H1 (cell line): ENCODE measurements around the gene TCEANC2. TPM values are rescaled to one million over a fixed set of nuclear protein-coding genes. Genes with fewer than 3 reads are reported as not detected.

Experiments used
- CTCF ChIA-PET: fragments of 300-600 bp; sonication (Branson Sonifier 250); formaldehyde crosslinking; loops from one replicate; lab custom pipeline; 2021; ENCODE audit not compliant: partially characterized antibody; lab: Charles Lee
- POLR2A ChIA-PET: fragments of 300-600 bp; sonication (Branson Sonifier 250); formaldehyde crosslinking; loops from one replicate; lab custom pipeline; 2021; ENCODE audit warnings: inconsistent platforms; ENCODE audit not compliant: partially characterized antibody; lab: Charles Lee
- DNase-seq, 2 experiments: peaks; one replicate each; pipeline versions ENCODE4 v3.0.0 to v3.0.0-alpha.2; 2010 to 2022; ENCODE audit warnings: low spot score in 2 of 2, low read depth in 1 of 2, mixed read lengths in 1 of 2
- FAIRE-seq: peaks from 2 replicates; lab custom pipeline; 2011; peaks lifted over from hg19 to GRCh38; lab: Jason Lieb, UNC
- H2AFZ ChIP-seq: 2 replicates; pipeline ENCODE4 v1.8.1; 2012; ENCODE audit warnings: low read length, inconsistent platforms
- H2AK5ac ChIP-seq: 2 replicates; pipeline ENCODE4 v1.6.1; 2013; ENCODE audit warnings: low read depth, low read length
- H2BK120ac ChIP-seq: replicated peaks from 2 replicates; pipeline ENCODE3; 2013; ENCODE audit warnings: low read depth, low read length, inconsistent platforms
- H2BK12ac ChIP-seq: 2 replicates; pipeline ENCODE4 v1.6.1; 2013; ENCODE audit warnings: low read depth, low read length
- H2BK15ac ChIP-seq: 2 replicates; pipeline ENCODE4 v1.6.1; 2013; ENCODE audit warnings: low read length
- H2BK20ac ChIP-seq: 2 replicates; pipeline ENCODE4 v1.6.1; 2013; ENCODE audit warnings: low read length
- H2BK5ac ChIP-seq: 2 replicates; pipeline ENCODE4 v1.6.1; 2013; ENCODE audit warnings: low read depth, low read length
- H3K14ac ChIP-seq: 2 replicates; pipeline ENCODE4 v1.6.1; 2013; ENCODE audit warnings: inconsistent platforms; ENCODE audit not compliant: insufficient read length
- H3K18ac ChIP-seq: 2 replicates; pipeline ENCODE4 v1.6.1; 2013; ENCODE audit warnings: low read length; ENCODE audit errors: extremely low read depth
- H3K23ac ChIP-seq: 2 replicates; pipeline ENCODE4 v1.6.1; 2013; ENCODE audit warnings: inconsistent platforms; ENCODE audit not compliant: insufficient read length
- H3K23me2 ChIP-seq: 2 replicates; pipeline ENCODE4 v1.6.1; 2013; ENCODE audit warnings: low read depth, low read length
- H3K27ac ChIP-seq: 2 replicates; pipeline ENCODE4 v1.6.1; 2011; ENCODE audit warnings: low read depth, low read length, inconsistent platforms
- H3K27me3 ChIP-seq, 4 experiments: replicated peaks in 1 of 4; 1 replicate in 1 of 4; 2 replicates in 3 of 4; pipeline versions ENCODE4 v1.6.1 to v1.8.1; 2011 to 2013; ENCODE audit warnings: low read length in 3 of 4, mild to moderate bottlenecking in 3 of 4, inconsistent platforms in 2 of 4, mixed read lengths in 2 of 4, moderate library complexity in 1 of 4; ENCODE audit not compliant: control insufficient read depth in 3 of 4, insufficient read depth in 3 of 4; ENCODE audit errors: extremely low read depth in 1 of 4
- H3K36me3 ChIP-seq, 4 experiments: 2 replicates each; pipeline versions ENCODE4 v1.6.1 to v1.8.1; 2011 to 2013; ENCODE audit warnings: mild to moderate bottlenecking in 4 of 4, low read length in 3 of 4, moderate library complexity in 2 of 4, control low read depth in 1 of 4, inconsistent platforms in 1 of 4; ENCODE audit not compliant: insufficient read depth in 4 of 4, control insufficient read depth in 2 of 4
- H3K4ac ChIP-seq: replicated peaks from 2 replicates; pipeline ENCODE3; 2013; ENCODE audit warnings: low read length, low read depth, mixed read lengths, inconsistent platforms; ENCODE audit not compliant: insufficient read length
- H3K4me1 ChIP-seq, 4 experiments: replicated peaks in 1 of 4; 1 replicate in 1 of 4; 2 replicates in 3 of 4; pipeline versions ENCODE4 v1.6.1 to v1.8.1; 2011 to 2013; ENCODE audit warnings: low read length in 3 of 4, inconsistent platforms in 2 of 4, mixed read lengths in 1 of 4; ENCODE audit not compliant: insufficient read depth in 4 of 4, control insufficient read depth in 3 of 4
- H3K4me2 ChIP-seq, 2 experiments: 2 replicates each; pipeline versions ENCODE4 v1.6.1 to v1.8.1; 2011 to 2013; ENCODE audit warnings: low read depth in 2 of 2, low read length in 2 of 2, control low read depth in 1 of 2, inconsistent platforms in 1 of 2, mild to moderate bottlenecking in 1 of 2; ENCODE audit not compliant: insufficient read depth in 1 of 2
- H3K4me3 ChIP-seq, 4 experiments: fragments of 200-600, 300-600 bp in 1 of 4; sonication (generic), shearing (Covaris generic), sonication (Bioruptor Twin) in 1 of 4; 2 replicates each; pipeline versions ENCODE4 v1.5.1 to v1.8.1; 2011 to 2016; ENCODE audit warnings: low read length in 4 of 4, low read depth in 3 of 4, control low read depth in 2 of 4, inconsistent platforms in 2 of 4, mild to moderate bottlenecking in 2 of 4, mixed read lengths in 1 of 4, moderate library complexity in 1 of 4; ENCODE audit not compliant: insufficient read depth in 2 of 4; ENCODE audit errors: extremely low read depth in 1 of 4
- H3K56ac ChIP-seq: replicated peaks from 2 replicates; pipeline ENCODE3; 2013; ENCODE audit warnings: low read depth, mild to moderate bottlenecking, mixed read lengths, low read length, inconsistent platforms; ENCODE audit not compliant: insufficient read length
- H3K79me1 ChIP-seq: 2 replicates; pipeline ENCODE4 v1.6.1; 2013; ENCODE audit warnings: low read depth, low read length, control low read depth
- H3K79me2 ChIP-seq, 2 experiments: 2 replicates each; pipeline versions ENCODE4 v1.6.1 to v1.8.1; 2012 to 2013; ENCODE audit warnings: low read length in 2 of 2, mild to moderate bottlenecking in 2 of 2, inconsistent platforms in 1 of 2; ENCODE audit not compliant: insufficient read depth in 2 of 2, control insufficient read depth in 1 of 2
- H3K9ac ChIP-seq, 4 experiments: replicated peaks in 1 of 4; 1 replicate in 1 of 4; 2 replicates in 3 of 4; pipeline versions ENCODE4 v1.6.1 to v1.8.1; 2011 to 2013; ENCODE audit warnings: low read depth in 3 of 4, low read length in 3 of 4, control low read depth in 2 of 4, mild to moderate bottlenecking in 2 of 4, moderate library complexity in 2 of 4, inconsistent platforms in 1 of 4; ENCODE audit errors: extremely low read depth in 1 of 4
- H3K9me3 ChIP-seq, 2 experiments: 2 replicates each; pipeline versions ENCODE4 v1.6.1 to v1.8.1; 2012 to 2013; ENCODE audit warnings: mild to moderate bottlenecking in 2 of 2, moderate library complexity in 2 of 2, control low read depth in 1 of 2, inconsistent platforms in 1 of 2, low read depth in 1 of 2, low read length in 1 of 2, mixed read lengths in 1 of 2; ENCODE audit not compliant: insufficient read depth in 2 of 2
- H4K20me1 ChIP-seq, 2 experiments: replicated peaks in 1 of 2; 2 replicates each; pipeline versions ENCODE3 to v1.8.1; 2011 to 2013; ENCODE audit warnings: inconsistent platforms in 2 of 2, low read length in 2 of 2, mild to moderate bottlenecking in 1 of 2; ENCODE audit not compliant: insufficient read depth in 2 of 2, control insufficient read depth in 1 of 2
- H4K5ac ChIP-seq: 2 replicates; pipeline ENCODE4 v1.6.1; 2013; ENCODE audit warnings: low read length, low read depth, mixed read lengths, inconsistent platforms; ENCODE audit not compliant: insufficient read length
- H4K8ac ChIP-seq: 2 replicates; pipeline ENCODE4 v1.8.0; 2013; ENCODE audit warnings: mild to moderate bottlenecking, moderate library complexity, low read length, inconsistent platforms; ENCODE audit not compliant: insufficient read depth; ENCODE audit errors: extremely low read depth
- H4K91ac ChIP-seq: replicated peaks from 2 replicates; pipeline ENCODE3; 2013; ENCODE audit warnings: low read length, mixed read lengths, inconsistent platforms; ENCODE audit not compliant: insufficient read length
- ASH2L ChIP-seq: fragments of 200-600, 300-600 bp; sonication (generic); IDR thresholded peaks from one replicate; pipeline ENCODE4 v1.7.1; 2017; ENCODE audit warnings: low read length
- JUN ChIP-seq: IDR thresholded peaks from 2 replicates; pipeline ENCODE4 v1.6.1; 2011; ENCODE audit warnings: low read depth, mild to moderate bottlenecking, improper control_type of control experiment, low read length
- KDM4A ChIP-seq: IDR thresholded peaks from one replicate; pipeline ENCODE4 v1.7.1; 2012; ENCODE audit warnings: low read depth, mild to moderate bottlenecking, moderate library complexity, low read length, inconsistent platforms; ENCODE audit not compliant: severe bottlenecking
- PHF8 ChIP-seq: fragments of 200-600 bp; sonication (generic); conservative IDR thresholded peaks from 2 replicates; pipeline ENCODE4 v1.7.1; 2012; ENCODE audit warnings: low read depth, mild to moderate bottlenecking, inconsistent platforms, low read length, moderate library complexity
- RFX5 ChIP-seq: IDR thresholded peaks from 2 replicates; pipeline ENCODE4 v1.6.1; 2011; ENCODE audit warnings: low read depth, low read length, improper control_type of control experiment, borderline replicate concordance
- SP1 ChIP-seq: IDR thresholded peaks from 2 replicates; pipeline ENCODE4 v1.6.1; 2011; ENCODE audit warnings: low read depth, low read length
- TBP ChIP-seq: IDR thresholded peaks from 2 replicates; pipeline ENCODE4 v1.6.1; 2011; ENCODE audit warnings: low read depth, low read length, improper control_type of control experiment
- WGBS, 2 experiments: shearing (Covaris generic) in 1 of 2; methylation state at CpG; one replicate each; pipeline versions ENCODE4 v1.1.6 to v1.1.7; 2013 to 2015; ENCODE audit warnings: low lambda C conversion rate in 2 of 2, mixed read lengths in 2 of 2, inconsistent platforms in 1 of 2, low coverage in 1 of 2, missing lambda C conversion rate in 1 of 2; ENCODE audit not compliant: insufficient replicate concordance in 2 of 2, insufficient coverage in 1 of 2, insufficient read length in 1 of 2; ENCODE audit errors: extremely low coverage in 1 of 2, missing lambda C conversion rate in 1 of 2; 5-methylcytosine and 5-hydroxymethylcytosine counted together
- polyA plus RNA-seq, 7 experiments: library from polyadenylated mRNA; depleted of rRNA in 3 of 7; stranded (reverse) in 5 of 7; unstranded in 2 of 7; fragments of >200 nt in 5 of 7; fragments of 200-250 nt in 2 of 7; gene quantifications; 1 replicate in 5 of 7; 2 replicates in 1 of 7; 4 replicates in 1 of 7; pipeline versions ENCODE4 v1.2.1 to v1.2.3, GENCODE V29; 2011 to 2013; ENCODE audit warnings: missing spikeins in 2 of 7, mixed read lengths in 2 of 7
- total RNA-seq: library from RNA; stranded (reverse); fragmentation: NEBNext Ultra II Directional; extraction: Animal tissue kit (Norgen Biotek cat#: 25700); gene quantifications from 2 replicates; pipeline ENCODE4 v1.2.1, GENCODE V29; 2021

TCEANC2 gene
- total and polyA plus RNA-seq, 2 of the 8 experiments (the other 6 are each of a cell fraction or from before 2014, with no cell fraction given) = 4.2 to 8.2 TPM

DNA sequence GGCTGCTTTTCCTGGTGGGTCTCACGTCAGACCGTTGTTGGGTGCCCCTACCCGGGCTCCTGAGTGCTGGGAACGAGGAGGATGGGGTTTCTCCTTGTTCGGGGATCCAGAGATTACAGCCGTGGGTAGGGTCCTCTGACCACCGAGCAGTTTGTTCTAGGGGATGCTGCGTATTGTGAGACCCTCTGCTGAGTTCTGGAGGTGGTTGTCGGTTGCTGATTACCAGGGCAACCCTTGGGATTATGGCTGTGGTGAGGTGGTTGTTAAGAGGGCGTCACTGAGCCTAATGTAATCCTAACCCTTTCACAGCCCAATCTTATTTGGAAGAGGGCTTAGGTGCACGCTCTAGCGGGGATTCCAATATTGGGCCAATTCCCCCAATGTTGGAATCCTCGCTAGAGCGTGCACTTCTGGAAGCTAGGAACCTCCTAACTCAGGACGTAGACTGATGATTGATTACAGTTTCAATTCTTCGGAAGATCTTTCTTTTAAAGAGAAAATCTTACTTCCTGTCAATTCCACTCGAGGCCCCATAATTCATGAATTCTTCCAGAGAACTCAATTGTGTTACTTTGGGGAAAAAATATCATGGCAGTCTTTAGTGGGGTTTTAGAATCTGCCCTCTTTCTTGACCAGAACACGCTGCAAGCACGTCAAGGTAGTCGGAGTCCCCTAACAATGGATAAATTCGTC is 483 bp downstream of the TCEANC2 start:
- Histone ChIP-seq H3K56ac (peak overlapping the region; percentile 81), H3K14ac (no peak overlapping the region), H3K4me2 (peak overlapping the region; percentile 75 to 79), H4K91ac (peak overlapping the region; percentile 40), H3K4me1 (peaks cover 0 to 5% (median 3%) of the 10 kb centered on the region in 4 experiments; a peak in 4 of 7 replicates), H2BK15ac (no peak overlapping the region), H4K8ac (peak overlapping the region; percentile 91; the same call in 1 of the 2 replicates), H3K23ac (no peak overlapping the region), H2BK5ac (peak overlapping the region; percentile 28; the same call in 1 of the 2 replicates), H2BK12ac (no peak overlapping the region; the same call in 1 of the 2 replicates), H4K20me1 (no peaks in the 10 kb centered on the region), H3K23me2 (no peaks in the 10 kb centered on the region), H2AK5ac (no peak overlapping the region), H3K9me3 (no peaks in the 10 kb centered on the region), H3K36me3 (no peaks in the 10 kb centered on the region), H3K4me3 (peak overlapping the region; percentile 72 to 96 (median 81))
- CTCF ChIA-PET = interaction anchor here (0.6 to 1.4 kb wide), 4 partner anchors 17 to 37 kb away, joined by 3 to 5 read pairs (median 3); no protein-coding TSS in a partner anchor
- no peak for FAIRE-seq
- TF ChIP-seq KDM4A (peak; percentile 56), SP1 (no peak), ASH2L (peak; percentile 62), RFX5 (no peak), TBP (no peak; the same call in 1 of the 2 replicates), JUN (no peak), PHF8 (peak; percentile 8; the same call in 1 of the 2 replicates)
- TF ChIP-seq, all 59 proteins: peak for 3
- peaks cover 7 to 35% of the 10 kb centered on the region in 2 experiments; a peak in 3 of 4 replicates for H3K79me2 ChIP-seq
- no peak overlapping the region for H2BK20ac ChIP-seq
- no peak for DNase-seq
- POLR2A ChIA-PET = interaction anchor here (1.1 to 2.4 kb wide), 3 partner anchors 9 to 62 kb away, joined by 3 to 6 read pairs (median 4); no protein-coding TSS in a partner anchor
- WGBS, 2 experiments = 32% methylated on average over 21 of the region's 21 CpGs; no CpG with 5 or more reads in 1 of the 2 experiments
- peak overlapping the region; percentile 65 for H2AFZ ChIP-seq
- peak overlapping the region; percentile 43; the same call in 1 of the 2 replicates for H3K27ac ChIP-seq
- H3K4ac ChIP-seq = no peak overlapping the region
- H4K5ac ChIP-seq = peak overlapping the region; percentile 31
- no peak overlapping the region for H3K18ac ChIP-seq
- no peak overlapping the region for H2BK120ac ChIP-seq
- H3K9ac ChIP-seq = peak overlapping the region in 3 of 4 experiments; percentile 26 to 62 (median 55); a peak in 6 of 7 replicates
- H3K79me1 ChIP-seq = peaks cover 2% of the 10 kb centered on the region; the same call in 1 of the 2 replicates
- no peaks in the 10 kb centered on the region for H3K27me3 ChIP-seq
